Suprapubic skin (tissue), 4 donors: ENCODE results near the gene IL5. TPM values are rescaled to one million over a fixed set of nuclear protein-coding genes. Genes with fewer than 3 reads are reported as not detected.

Experiments used
- DNase-seq, 2 donors: peaks; one replicate each; pipeline ENCODE4 v3.0.0-alpha.2; 2019; ENCODE audit warnings: low spot score in 2 of 2
- H3K27ac ChIP-seq: fragments of 200-600 bp; sonication (generic); one replicate; pipeline ENCODE4 v1.5.1; 2019
- H3K27me3 ChIP-seq: fragments of 200-600 bp; sonication (generic); one replicate; pipeline ENCODE4 v1.5.1; 2019
- H3K36me3 ChIP-seq: fragments of 200-600 bp; sonication (generic); one replicate; pipeline ENCODE4 v1.5.1; 2019
- H3K4me1 ChIP-seq: fragments of 200-600 bp; sonication (generic); one replicate; pipeline ENCODE4 v1.5.1; 2019
- H3K4me3 ChIP-seq: fragments of 200-600 bp; sonication (generic); one replicate; pipeline ENCODE4 v1.5.1; 2019; ENCODE audit warnings: mild to moderate bottlenecking
- H3K9me3 ChIP-seq: fragments of 200-600 bp; sonication (generic); one replicate; pipeline ENCODE4 v1.5.1; 2019
- EP300 ChIP-seq: sonication (generic); formaldehyde crosslinking; IDR thresholded peaks from one replicate; pipeline ENCODE4 v1.6.1; 2017; ENCODE audit warnings: antibody characterized with exemption
- POLR2A ChIP-seq, 2 donors: fragments of 450-650 bp; IDR thresholded peaks; one replicate each; pipeline ENCODE4 v1.6.1; 2017; ENCODE audit warnings: antibody characterized with exemption in 2 of 2, mild to moderate bottlenecking in 2 of 2, moderate library complexity in 2 of 2
- POLR2AphosphoS5 ChIP-seq, 3 donors: sonication (generic); formaldehyde crosslinking; IDR thresholded peaks; one replicate each; pipeline ENCODE4 v1.6.1; 2017; ENCODE audit warnings: antibody characterized with exemption in 3 of 3
- WGBS: methylation state at CpG from one replicate; pipeline ENCODE4 v1.1.5; 2018; 5-methylcytosine and 5-hydroxymethylcytosine counted together
- total RNA-seq, 4 donors: library from RNA; depleted of rRNA; stranded (reverse); fragments of >200 nt; gene quantifications; one replicate each; pipeline ENCODE4 v1.1.0, GENCODE V29; 2016
- TF ChIP-seq, protein P1 (sequence below), 2 donors: fragments of 200-600 bp in 1 of 2; fragments of 450-650 bp in 1 of 2; sonication (generic) in 1 of 2; IDR thresholded peaks; one replicate each; pipeline ENCODE4 v1.5.1; 2016 to 2019; ENCODE audit warnings: antibody characterized with exemption in 2 of 2, mild to moderate bottlenecking in 1 of 2, moderate library complexity in 1 of 2

The IL5 gene
- total RNA-seq, 4 donors from 2014 or later, result not detected

DNA sequence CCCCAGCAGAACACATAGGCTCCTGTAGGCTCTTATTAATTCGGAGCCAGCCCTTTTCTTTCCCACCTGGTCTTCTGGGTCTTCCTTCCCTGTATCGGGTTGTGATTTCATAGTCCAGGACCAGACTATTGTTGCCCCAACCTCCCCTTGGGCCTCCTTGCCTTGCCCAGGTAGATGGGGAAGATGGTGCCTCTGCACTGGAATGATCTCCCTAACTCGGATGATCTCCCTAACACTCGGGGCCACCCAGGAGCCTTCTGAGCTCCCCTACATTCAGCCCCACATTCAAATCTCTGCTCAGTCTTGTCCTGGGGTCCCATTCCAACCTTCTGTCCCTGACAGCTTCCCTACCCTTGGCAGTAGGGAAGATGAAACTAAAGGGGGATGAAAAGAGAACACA lies 50.1 kb downstream of the IL5 start:
- H3K4me3 ChIP-seq, result no peak overlapping the region
- no peak overlapping the region for H3K27ac ChIP-seq
- 95% methylated on average over 4 of the region's 4 CpGs for WGBS
- TF ChIP-seq EP300 (no peak), POLR2AphosphoS5 (IDR thresholded peaks at IDR 0.05) (no peak), POLR2A (IDR thresholded peaks at IDR 0.05) (no peak)
- TF ChIP-seq, protein P1, sequence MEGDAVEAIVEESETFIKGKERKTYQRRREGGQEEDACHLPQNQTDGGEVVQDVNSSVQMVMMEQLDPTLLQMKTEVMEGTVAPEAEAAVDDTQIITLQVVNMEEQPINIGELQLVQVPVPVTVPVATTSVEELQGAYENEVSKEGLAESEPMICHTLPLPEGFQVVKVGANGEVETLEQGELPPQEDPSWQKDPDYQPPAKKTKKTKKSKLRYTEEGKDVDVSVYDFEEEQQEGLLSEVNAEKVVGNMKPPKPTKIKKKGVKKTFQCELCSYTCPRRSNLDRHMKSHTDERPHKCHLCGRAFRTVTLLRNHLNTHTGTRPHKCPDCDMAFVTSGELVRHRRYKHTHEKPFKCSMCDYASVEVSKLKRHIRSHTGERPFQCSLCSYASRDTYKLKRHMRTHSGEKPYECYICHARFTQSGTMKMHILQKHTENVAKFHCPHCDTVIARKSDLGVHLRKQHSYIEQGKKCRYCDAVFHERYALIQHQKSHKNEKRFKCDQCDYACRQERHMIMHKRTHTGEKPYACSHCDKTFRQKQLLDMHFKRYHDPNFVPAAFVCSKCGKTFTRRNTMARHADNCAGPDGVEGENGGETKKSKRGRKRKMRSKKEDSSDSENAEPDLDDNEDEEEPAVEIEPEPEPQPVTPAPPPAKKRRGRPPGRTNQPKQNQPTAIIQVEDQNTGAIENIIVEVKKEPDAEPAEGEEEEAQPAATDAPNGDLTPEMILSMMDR (IDR thresholded peaks at IDR 0.05), result no peak
- peaks cover 73% of the 10 kb centered on the region for H3K4me1 ChIP-seq
- peaks cover under 1% of the 10 kb centered on the region for H3K36me3 ChIP-seq
- H3K9me3 ChIP-seq, result no peaks in the 10 kb centered on the region
- H3K27me3 ChIP-seq, result no peaks in the 10 kb centered on the region
- DNase-seq, result no peak

DNA sequence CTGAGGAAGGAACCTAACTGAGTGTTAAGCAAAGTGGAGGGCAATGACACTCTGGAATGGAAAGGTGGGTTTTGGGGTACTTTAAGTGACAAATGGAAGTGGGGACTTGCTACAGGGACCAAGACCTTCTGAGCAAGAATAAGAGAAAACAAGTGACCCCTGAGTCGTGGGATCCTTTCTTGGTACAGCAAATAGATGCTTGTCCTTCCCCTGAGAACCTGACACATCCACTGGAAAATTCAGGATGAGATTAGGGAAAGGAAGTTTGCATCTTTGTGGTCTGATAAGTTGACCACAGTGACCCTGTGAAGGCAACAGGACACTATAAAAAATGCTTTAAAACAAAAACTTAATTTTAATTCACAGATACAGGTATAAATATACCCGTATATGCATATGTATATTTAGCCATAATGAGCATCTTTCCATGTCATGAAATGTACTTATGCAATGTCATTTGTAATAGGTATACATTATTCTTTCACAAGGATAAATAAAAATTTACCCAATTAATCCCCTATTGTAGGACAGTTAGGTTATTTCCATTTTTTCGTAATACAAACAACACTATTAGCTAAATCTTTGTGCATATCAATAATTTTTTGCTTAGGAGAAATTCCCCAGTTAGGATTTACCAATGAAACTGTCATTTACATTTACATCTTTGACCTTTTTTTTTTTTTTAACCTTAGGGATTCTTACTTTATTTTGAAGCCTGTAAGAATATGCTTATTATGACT lies 50.8 kb downstream of the IL5 start:
- H3K36me3 ChIP-seq, result peaks cover 7% of the 10 kb centered on the region
- no peak overlapping the region for H3K4me3 ChIP-seq
- H3K27ac ChIP-seq, result no peak overlapping the region
- no peaks in the 10 kb centered on the region for H3K9me3 ChIP-seq
- TF ChIP-seq POLR2A (IDR thresholded peaks at IDR 0.05) (no peak), EP300 (no peak), POLR2AphosphoS5 (IDR thresholded peaks at IDR 0.05) (no peak)
- TF ChIP-seq, protein P1 (IDR thresholded peaks at IDR 0.05), result no peak
- peaks cover 73% of the 10 kb centered on the region for H3K4me1 ChIP-seq
- H3K27me3 ChIP-seq, result no peaks in the 10 kb centered on the region
- 85% methylated on average over 3 of the region's 3 CpGs for WGBS
- DNase-seq, result no peak

Other genes starting within 250 kb of the IL5 start
- 1 to 10 TPM in 3 of 4 donors, under 1 TPM in 1; 0.32 to 1.9 (median 1.3) TPM for gene SLC22A4, start 249.1 kb downstream of the IL5 start, total RNA-seq
- 10 to 100 TPM; 23.2 to 36.6 (median 26.3) TPM for gene SLC22A5, start 173.8 kb downstream of the IL5 start, total RNA-seq
- 10 to 100 TPM; 17.5 to 24.1 (median 20.1) TPM for gene IRF1, start 52.7 kb downstream of the IL5 start, total RNA-seq
- gene RAD50, start 13.5 kb upstream of the IL5 start, total RNA-seq, result 10 to 100 TPM; 17.3 to 53.4 (median 32.5) TPM
- gene IL13, start 114.7 kb upstream of the IL5 start, total RNA-seq, result 1 to 10 TPM in 1 of 4 donors, under 1 TPM in 1, not detected in 2; 0.80 to 1.4 TPM
- not detected for gene IL4, start 130.5 kb upstream of the IL5 start, total RNA-seq
- gene KIF3A, start 194.0 kb upstream of the IL5 start, total RNA-seq, result 10 to 100 TPM in 1 of 4 donors, 1 to 10 TPM in 3; 2.6 to 15.0 (median 6.3) TPM
- not detected for gene CCNI2, start 203.9 kb upstream of the IL5 start, total RNA-seq
- 10 to 100 TPM; 75.9 to 85.0 (median 80.8) TPM for gene SEPTIN8, start 233.7 kb upstream of the IL5 start, total RNA-seq